NCI-H774 (cell line): ENCODE data around the gene MMP27.
"Not testable (repeated sequence)": the region's sequence is repeated elsewhere in the genome, so short reads cannot be mapped to it uniquely, and the experiment has no call there.

Experiments used
- DNase-seq: peaks from one replicate; lab custom pipeline; 2025; lab: John Stamatoyannopoulos, UW

The MMP27 gene

GRCh38 chr11:102705626-102706025 lies at the start of gene MMP27:
MMP27 (minus strand) TSS chr11:102705769; CDS start chr11:102705714, 55 bp downstream.
- no peak for DNase-seq

DNA sequence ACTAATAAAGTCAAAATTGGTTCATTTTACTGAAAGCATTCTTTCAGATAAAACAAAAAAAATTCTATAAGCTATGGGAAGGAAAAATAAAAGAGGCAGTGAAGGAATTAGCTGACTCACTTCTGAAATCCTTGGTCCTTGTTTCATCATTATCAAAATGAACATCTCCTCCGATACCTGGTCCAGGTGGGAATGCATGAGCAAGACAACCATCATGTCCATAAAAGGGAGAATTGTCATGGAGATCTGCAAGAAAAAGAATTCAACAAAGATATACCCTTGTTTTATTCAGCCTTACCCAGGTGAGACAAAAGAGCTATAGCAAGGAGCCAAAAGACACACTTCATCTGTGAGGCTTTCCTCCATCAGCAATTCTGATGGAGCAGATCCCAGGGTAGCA lies 47.7 kb upstream of the MMP27 start:
- DNase-seq, result no peak

DNA sequence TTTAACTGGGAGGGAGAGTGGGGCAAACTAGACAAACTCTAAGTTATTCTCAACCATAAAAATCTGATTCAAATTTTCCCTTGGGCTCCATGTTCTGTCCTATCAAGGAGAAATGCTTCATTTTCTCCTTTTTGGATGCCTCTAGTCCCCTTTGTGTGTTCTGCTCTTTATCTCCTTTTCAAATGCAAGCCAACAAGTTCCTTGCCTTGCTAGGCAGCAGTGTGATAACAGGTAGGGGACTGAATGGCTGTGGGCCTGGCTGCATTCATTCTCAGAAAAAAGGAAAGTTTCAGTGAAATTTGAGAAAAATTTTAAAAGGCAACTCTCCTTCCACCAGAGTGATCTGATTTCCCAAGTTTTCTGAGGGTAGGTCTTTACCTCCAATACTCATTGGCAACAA lies 46.1 kb upstream of the MMP27 start:
- DNase-seq, result no peak

DNA sequence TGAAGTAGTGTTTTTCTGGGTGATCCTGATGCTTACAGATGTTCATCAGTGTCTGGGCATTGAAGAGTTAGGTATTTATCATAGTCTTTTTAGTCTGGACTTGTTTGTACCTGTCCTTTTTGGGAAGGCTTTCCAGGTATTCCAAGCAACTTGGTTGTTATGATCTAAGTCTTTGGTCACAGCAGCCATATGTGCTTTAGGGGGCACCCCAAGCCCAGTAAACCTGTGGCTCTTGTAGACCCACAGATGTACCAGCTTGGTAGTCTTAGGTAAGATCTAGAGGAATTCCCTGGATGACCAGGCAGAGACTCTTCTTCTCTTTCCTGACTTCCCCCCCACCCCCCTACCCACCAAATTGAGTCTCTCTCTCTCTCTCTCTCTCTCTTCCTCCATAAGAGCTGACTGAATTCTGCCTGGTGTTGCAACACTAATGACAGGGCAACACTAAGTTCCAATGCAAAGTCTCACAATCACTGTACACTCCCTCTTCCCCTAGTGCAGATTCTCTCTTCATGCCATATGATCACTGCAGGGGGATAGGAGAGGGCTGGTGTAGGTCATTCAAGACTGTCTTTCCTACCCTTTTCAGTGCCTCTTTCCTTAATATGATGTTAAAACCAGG lies 43.6 kb upstream of the MMP27 start:
- no peak for DNase-seq

GRCh38 chr11:102746746-102747578 lies 41.4 kb upstream of the MMP27 start:
- not testable (repeated sequence) for DNase-seq

DNA sequence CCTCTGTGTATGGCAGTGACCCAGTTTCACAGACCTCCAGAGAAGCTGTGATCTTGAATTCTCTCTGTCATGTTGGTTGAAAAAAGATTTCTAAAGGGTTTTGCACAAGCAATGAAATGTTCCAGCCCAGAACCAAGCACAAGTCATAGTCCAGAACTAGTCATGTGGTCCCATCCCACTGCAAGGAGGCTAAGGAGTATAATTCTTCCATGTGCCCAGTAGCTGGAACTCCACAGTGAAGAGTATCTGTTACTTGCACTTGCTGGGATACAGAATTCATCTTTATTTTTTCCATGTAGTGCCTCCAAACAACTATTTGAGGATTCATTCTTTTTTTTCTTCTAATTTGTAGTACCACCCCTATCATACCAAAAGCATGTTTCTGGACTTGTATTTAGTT lies 29.1 kb upstream of the MMP27 start:
- no peak for DNase-seq

- peak; percentile 72 for DNase-seq
These were observed 27.8 kb upstream of the MMP27 start for GRCh38 chr11:102733232-102733875.

GRCh38 chr11:102730944-102731343 lies 25.4 kb upstream of the MMP27 start:
- not testable (repeated sequence) for DNase-seq

DNA sequence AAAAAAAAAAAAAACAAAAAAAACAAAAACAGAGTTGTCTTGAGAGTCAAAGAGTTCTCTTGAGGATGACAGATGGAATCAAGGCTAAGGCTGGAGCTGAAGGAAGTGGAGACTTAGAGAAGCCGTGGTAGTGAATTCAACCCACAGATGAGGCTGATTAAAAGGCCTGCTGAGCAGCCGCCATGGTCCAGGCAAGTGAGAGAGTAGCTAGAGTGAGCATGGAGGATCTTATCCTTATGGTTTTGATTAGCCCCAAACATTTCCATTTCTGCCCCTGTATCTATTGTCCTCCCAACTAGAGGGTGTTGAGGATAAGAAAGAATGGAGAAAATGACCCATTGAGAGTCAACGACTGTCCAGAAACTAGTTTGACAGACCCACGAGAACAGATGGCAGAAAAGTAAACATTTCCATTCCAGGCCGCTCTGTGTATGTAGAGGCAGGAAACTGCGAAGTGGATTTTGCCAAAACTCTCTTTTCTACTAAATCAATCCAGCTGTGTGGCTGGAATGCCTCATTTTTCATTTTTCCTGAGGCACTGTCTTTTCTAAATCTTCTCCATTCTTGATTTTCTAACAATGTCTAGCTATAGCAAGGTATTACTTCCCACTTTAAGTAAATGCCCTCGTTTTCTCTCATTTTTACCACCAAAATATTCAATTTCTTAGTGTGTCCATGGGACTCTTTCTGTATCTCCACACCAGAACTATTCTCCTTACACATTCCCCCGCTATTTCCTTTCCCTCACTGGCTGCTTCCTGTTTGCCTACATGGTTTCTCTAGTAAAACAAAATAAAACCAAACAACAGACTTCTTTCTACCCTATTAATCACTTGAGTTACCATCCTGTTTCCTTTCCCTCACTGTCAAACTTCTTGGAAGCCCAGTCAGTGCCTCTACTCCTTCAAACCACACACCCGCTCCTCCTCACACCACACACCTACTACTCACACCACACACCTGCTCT lies 24.6 kb upstream of the MMP27 start:
- DNase-seq, result no peak

- DNase-seq, result no peak
These were observed 22.3 kb upstream of the MMP27 start for GRCh38 chr11:102727890-102728289.

DNA sequence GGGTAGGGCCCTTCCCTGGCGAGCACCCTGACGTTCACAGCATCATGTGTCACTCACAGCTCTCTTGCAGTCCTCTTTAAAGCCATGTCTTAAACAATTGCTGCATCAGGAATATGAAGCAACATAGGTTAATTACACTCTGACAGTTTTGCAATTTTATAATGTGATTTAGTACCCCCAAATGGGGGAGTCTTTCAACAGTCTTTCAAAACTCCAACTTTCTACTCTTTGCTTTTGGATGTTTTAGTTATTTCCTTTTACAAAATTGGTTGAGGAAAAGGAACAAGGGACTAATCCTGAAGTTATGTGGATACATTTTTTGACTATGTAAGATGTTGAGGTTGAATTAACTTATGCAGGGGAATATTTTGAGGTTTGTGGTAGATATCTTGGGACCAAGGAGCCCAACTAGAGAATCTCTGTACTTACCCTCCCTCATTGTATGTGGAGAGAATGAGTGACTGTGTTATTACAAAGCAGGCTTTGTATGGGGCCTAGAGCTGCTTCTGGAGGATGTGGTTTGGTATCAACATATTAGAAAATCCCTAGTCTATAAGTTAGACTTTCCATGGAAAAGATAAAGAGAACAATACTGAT lies 19.4 kb upstream of the MMP27 start, which contains the start of gene MMP8:
Gene MMP8, minus strand, starts transcription at position 51 of the 597 bp plus-strand sequence. CDS start 99 bp downstream, outside the sequence.
- DNase-seq, result no peak

GRCh38 chr11:102722821-102723220 lies 17.3 kb upstream of the MMP27 start:
- DNase-seq, result no peak

DNA sequence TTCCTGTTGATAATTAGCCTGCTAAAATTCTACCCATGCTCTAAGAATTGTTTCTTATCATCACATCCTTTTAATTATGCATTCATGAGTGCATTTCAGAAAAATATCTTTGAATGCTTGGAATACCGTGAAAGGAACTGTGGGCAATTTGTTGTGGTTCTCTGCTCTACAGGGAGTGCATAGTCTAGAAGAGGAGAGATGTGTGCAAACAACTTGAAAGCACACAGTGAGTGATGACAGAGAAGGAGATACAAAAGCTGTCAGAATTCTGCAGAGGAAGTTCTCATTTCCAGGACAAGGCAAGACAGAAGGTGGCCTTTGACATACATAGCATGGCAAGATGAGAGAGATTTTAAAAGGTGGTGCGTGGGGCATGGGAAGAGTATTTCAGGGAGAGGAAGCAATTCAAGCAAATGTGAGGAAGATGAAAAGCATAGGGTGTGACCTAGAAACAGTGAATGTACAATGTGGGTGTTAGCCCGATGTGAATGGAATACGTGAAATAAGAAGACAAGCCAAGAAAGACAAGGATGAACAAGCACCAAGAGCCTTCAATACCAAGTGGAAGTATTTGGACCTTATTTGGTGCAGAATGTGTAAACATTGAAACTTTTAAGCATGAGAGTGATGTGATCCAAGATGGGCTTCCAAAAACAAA lies 14.2 kb upstream of the MMP27 start:
- DNase-seq, result no peak

GRCh38 chr11:102717280-102717679 lies 11.7 kb upstream of the MMP27 start:
- DNase-seq, result no peak

- DNase-seq, result no peak
These were observed 11.0 kb upstream of the MMP27 start for GRCh38 chr11:102716527-102716926.

DNA sequence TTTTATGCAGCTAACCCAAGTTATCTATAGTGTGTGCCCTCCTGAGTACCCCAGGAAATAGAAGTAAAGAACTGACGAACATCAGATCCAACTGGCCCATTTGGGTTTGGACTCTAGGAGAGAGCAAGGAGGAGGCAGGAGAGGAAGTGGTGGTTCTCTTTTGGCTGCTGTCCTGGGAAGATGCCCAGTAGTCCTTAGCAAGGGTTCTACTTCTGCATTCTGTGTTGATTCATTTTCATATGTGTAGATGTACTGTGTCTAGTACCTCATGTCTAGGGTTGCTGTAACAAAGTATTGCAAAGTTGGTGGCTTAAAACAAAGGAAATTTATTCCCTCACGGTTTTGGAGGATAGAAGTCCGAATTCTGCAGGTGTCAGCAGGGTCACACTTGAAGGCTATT lies 6.6 kb upstream of the MMP27 start:
- DNase-seq, result no peak

DNA sequence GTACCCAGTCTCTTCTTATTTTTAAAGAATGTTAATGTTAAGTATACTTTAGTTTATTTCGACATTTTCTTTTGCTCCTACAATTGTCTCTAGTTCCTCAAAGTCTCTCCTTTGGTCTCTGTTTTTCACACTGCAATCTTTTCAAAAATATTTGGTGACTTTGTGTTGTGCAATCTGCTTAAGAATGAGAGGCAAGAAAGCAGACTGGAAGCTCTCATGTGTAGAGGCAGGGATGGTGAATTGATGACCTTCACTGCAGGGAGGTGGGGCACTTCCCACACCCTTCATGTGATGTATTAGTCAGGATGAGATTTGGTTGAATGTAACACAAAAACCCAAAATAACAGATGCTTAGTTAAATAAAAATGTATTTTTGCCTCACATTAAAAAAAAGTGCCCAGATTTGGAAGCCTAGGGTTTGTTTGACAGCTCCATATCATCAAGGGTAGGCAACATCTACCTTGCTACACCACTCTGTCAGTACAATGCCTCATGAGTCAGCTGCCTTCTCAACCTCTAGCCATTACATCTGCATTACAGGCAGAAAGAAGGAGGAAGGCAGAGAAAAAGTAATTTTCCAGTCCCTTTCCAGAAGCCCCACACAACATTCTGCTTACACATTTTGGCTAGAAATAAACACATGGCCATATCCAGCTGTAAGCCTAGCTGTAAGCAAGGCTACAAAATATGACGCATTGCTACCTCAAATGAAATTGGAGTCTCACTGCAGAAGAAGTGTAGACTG lies 3.8 kb upstream of the MMP27 start:
- DNase-seq, result no peak

GRCh38 chr11:102708654-102709053 lies 3.1 kb upstream of the MMP27 start:
- no peak for DNase-seq

DNA sequence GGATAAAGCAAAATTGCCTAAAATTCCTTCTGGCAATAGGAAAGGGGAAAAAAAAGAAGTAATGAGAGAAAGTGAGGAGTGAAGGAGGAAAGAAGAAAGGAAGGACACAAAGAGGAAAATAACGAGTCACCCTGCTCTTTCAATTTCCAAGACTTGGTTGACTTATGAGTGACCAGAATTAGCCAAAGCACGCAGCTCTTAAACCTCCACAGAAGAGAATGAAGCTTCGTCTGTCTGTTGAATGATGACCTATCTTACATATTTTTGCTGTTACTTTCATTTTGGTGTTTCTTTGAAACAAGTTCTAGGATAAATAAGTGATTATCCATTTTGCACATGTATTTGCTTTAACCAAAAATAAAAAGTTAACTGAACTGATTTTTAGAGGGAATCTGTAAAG lies 728 bp downstream of the MMP27 start:
- no peak for DNase-seq
